Stimulated activated naive B cell treated with anti-CD40 and anti-IgM and Interleukin-4, amounts not matched to agents 10 μg/mL and 1 μg/mL and 100 μg/mL, for 72 hours (primary cell): ENCODE results near the gene CIB4.

Experiments
- ATAC-seq, 2 donors: fragments of 150-1000 bp; cut with Tn5 transposase; replicated peaks; 2 replicates each; pipeline ENCODE4 v1.10.0; 2021; ENCODE audit warnings: moderate library complexity in 1 of 2
- DNase-seq: peaks from one replicate; pipeline ENCODE4 v3.0.0; 2021
- H3K27ac Mint-ChIP-seq: one replicate; pipeline ENCODE4 v1.8.0; 2022; ENCODE audit warnings: mild to moderate bottlenecking, mixed read lengths
- H3K27me3 Mint-ChIP-seq, 2 donors: one replicate each; pipeline ENCODE4 v1.8.0; 2022; ENCODE audit warnings: mixed read lengths in 2 of 2
- H3K36me3 Mint-ChIP-seq, 2 donors: one replicate each; pipeline ENCODE4 v1.8.0; 2022; ENCODE audit warnings: mixed read lengths in 2 of 2, mild to moderate bottlenecking in 1 of 2
- H3K4me1 Mint-ChIP-seq, 2 donors: one replicate each; pipeline ENCODE4 v1.8.0; 2022; ENCODE audit warnings: mixed read lengths in 2 of 2, mild to moderate bottlenecking in 1 of 2
- H3K4me3 Mint-ChIP-seq, 2 donors: one replicate each; pipeline ENCODE4 v1.8.0; 2022; ENCODE audit warnings: mild to moderate bottlenecking in 2 of 2, mixed read lengths in 2 of 2, moderate library complexity in 1 of 2
- H3K9me3 Mint-ChIP-seq, 2 donors: one replicate each; pipeline ENCODE4 v1.8.0; 2022; ENCODE audit warnings: mixed read lengths in 2 of 2, mild to moderate bottlenecking in 1 of 2

Gene CIB4

GRCh38 chr2:26640781-26641564 is at the start of gene CIB4:
Gene CIB4, minus strand, starts transcription at chr2:26641366. Its CDS starts 52 bp downstream, at chr2:26641314.
- Mint-ChIP-seq H3K4me1 (no peaks in the 10 kb centered on the region), H3K27me3 (peaks cover 30 to 49% of the 10 kb centered on the region in 2 donors)

GRCh38 chr2:26687801-26688200 is 46.6 kb upstream of the CIB4 start:
- no peaks in the 10 kb centered on the region for H3K9me3 Mint-ChIP-seq
- no peak for ATAC-seq
- H3K4me1 Mint-ChIP-seq, result peaks cover 3 to 6% of the 10 kb centered on the region in 2 donors
- peaks cover 56 to 62% of the 10 kb centered on the region in 2 donors for H3K27me3 Mint-ChIP-seq
- no peak overlapping the region for H3K27ac Mint-ChIP-seq
- H3K4me3 Mint-ChIP-seq, result no peak overlapping the region
- DNase-seq, result no peak
- H3K36me3 Mint-ChIP-seq, result no peaks in the 10 kb centered on the region

More at GRCh38 chr2:26640781-26641564, at the start of gene CIB4:
- Mint-ChIP-seq H3K4me3 (no peak within 1 kb of the TSS), H3K9me3 (no peaks in the 10 kb centered on the region), H3K36me3 (no peaks in the 10 kb centered on the region), H3K27ac (no peak within 1 kb of the TSS)
- ATAC-seq, result no peak
- DNase-seq, result no peak

GRCh38 chr2:26687328-26687727 is 46.2 kb upstream of the CIB4 start:
- no peak for DNase-seq
- Mint-ChIP-seq H3K27me3 (peaks cover 60 to 64% of the 10 kb centered on the region in 2 donors), H3K36me3 (no peaks in the 10 kb centered on the region), H3K4me3 (no peak overlapping the region), H3K9me3 (no peaks in the 10 kb centered on the region), H3K27ac (no peak overlapping the region), H3K4me1 (peaks cover 4 to 5% of the 10 kb centered on the region in 2 donors)
- ATAC-seq, result no peak

- peaks cover 55 to 64% of the 10 kb centered on the region in 2 donors for H3K27me3 Mint-ChIP-seq
Observed at GRCh38 chr2:26685989-26686839, 45.0 kb upstream of the CIB4 start.

GRCh38 chr2:26685341-26685740 is 44.2 kb upstream of the CIB4 start:
- Mint-ChIP-seq H3K27ac (no peak overlapping the region), H3K4me3 (no peak overlapping the region), H3K4me1 (peaks cover 0 to 2% of the 10 kb centered on the region in 2 donors), H3K36me3 (no peaks in the 10 kb centered on the region), H3K9me3 (no peaks in the 10 kb centered on the region), H3K27me3 (peaks cover 51 to 60% of the 10 kb centered on the region in 2 donors)
- ATAC-seq (no peak), DNase-seq (no peak)

More at GRCh38 chr2:26685989-26686839, 45.0 kb upstream of the CIB4 start:
- no peak for ATAC-seq
- H3K36me3 Mint-ChIP-seq, result no peaks in the 10 kb centered on the region
- peaks cover 0 to 2% of the 10 kb centered on the region in 2 donors for H3K4me1 Mint-ChIP-seq
- no peaks in the 10 kb centered on the region for H3K9me3 Mint-ChIP-seq
- no peak for DNase-seq
- no peak overlapping the region for H3K27ac Mint-ChIP-seq
- no peak overlapping the region for H3K4me3 Mint-ChIP-seq

GRCh38 chr2:26683583-26683982 is 42.4 kb upstream of the CIB4 start:
- peaks cover 47 to 50% of the 10 kb centered on the region in 2 donors for H3K27me3 Mint-ChIP-seq
- no peak overlapping the region for H3K27ac Mint-ChIP-seq
- no peaks in the 10 kb centered on the region for H3K36me3 Mint-ChIP-seq
- no peak overlapping the region for H3K4me3 Mint-ChIP-seq
- DNase-seq, result no peak
- H3K4me1 Mint-ChIP-seq, result peaks cover 0 to 2% of the 10 kb centered on the region in 2 donors
- no peak for ATAC-seq
- no peaks in the 10 kb centered on the region for H3K9me3 Mint-ChIP-seq

- Mint-ChIP-seq H3K4me3 (no peak overlapping the region), H3K9me3 (peaks cover 0 to 3% of the 10 kb centered on the region in 2 donors), H3K27me3 (peaks cover 36% of the 10 kb centered on the region in 2 donors), H3K4me1 (peaks cover 0 to 2% of the 10 kb centered on the region in 2 donors), H3K27ac (no peak overlapping the region), H3K36me3 (no peaks in the 10 kb centered on the region)
- ATAC-seq (no peak), DNase-seq (no peak)
Observed at GRCh38 chr2:26682155-26682554, 41.0 kb upstream of the CIB4 start.

GRCh38 chr2:26681656-26682055 is 40.5 kb upstream of the CIB4 start:
- ATAC-seq, result no peak
- Mint-ChIP-seq H3K9me3 (peaks cover 0 to 3% of the 10 kb centered on the region in 2 donors), H3K27me3 (peaks cover 31% of the 10 kb centered on the region in 2 donors), H3K4me1 (peaks cover 0 to 2% of the 10 kb centered on the region in 2 donors), H3K36me3 (no peaks in the 10 kb centered on the region), H3K27ac (no peak overlapping the region), H3K4me3 (no peak overlapping the region)
- DNase-seq, result no peak

GRCh38 chr2:26679867-26680266 is 38.7 kb upstream of the CIB4 start:
- DNase-seq (no peak), ATAC-seq (no peak)
- no peak overlapping the region for H3K4me3 Mint-ChIP-seq
- H3K27me3 Mint-ChIP-seq, result peaks cover 17 to 18% of the 10 kb centered on the region in 2 donors
- peaks cover 0 to 2% of the 10 kb centered on the region in 2 donors for H3K4me1 Mint-ChIP-seq
- no peaks in the 10 kb centered on the region for H3K36me3 Mint-ChIP-seq
- H3K9me3 Mint-ChIP-seq, result peaks cover 0 to 3% of the 10 kb centered on the region in 2 donors
- no peak overlapping the region for H3K27ac Mint-ChIP-seq

- H3K4me3 Mint-ChIP-seq, result no peak overlapping the region
- no peak for ATAC-seq
- H3K27ac Mint-ChIP-seq, result no peak overlapping the region
- peaks cover 20 to 21% of the 10 kb centered on the region in 2 donors for H3K27me3 Mint-ChIP-seq
- H3K9me3 Mint-ChIP-seq, result peaks cover 0 to 3% of the 10 kb centered on the region in 2 donors
- no peak for DNase-seq
- H3K4me1 Mint-ChIP-seq, result peaks cover 0 to 2% of the 10 kb centered on the region in 2 donors
- H3K36me3 Mint-ChIP-seq, result no peaks in the 10 kb centered on the region
Observed at GRCh38 chr2:26678035-26678434, 36.9 kb upstream of the CIB4 start.

GRCh38 chr2:26675651-26676255 is 34.6 kb upstream of the CIB4 start:
- Mint-ChIP-seq H3K4me3 (no peak overlapping the region), H3K4me1 (no peaks in the 10 kb centered on the region)
- DNase-seq, result no peak

GRCh38 chr2:26674771-26675170 is 33.6 kb upstream of the CIB4 start:
- Mint-ChIP-seq H3K36me3 (no peaks in the 10 kb centered on the region), H3K9me3 (peaks cover 0 to 3% of the 10 kb centered on the region in 2 donors), H3K27ac (no peak overlapping the region), H3K4me3 (no peak overlapping the region), H3K27me3 (peaks cover 33 to 36% of the 10 kb centered on the region in 2 donors), H3K4me1 (no peaks in the 10 kb centered on the region)
- no peak for DNase-seq
- ATAC-seq, result no peak

More at GRCh38 chr2:26675651-26676255, 34.6 kb upstream of the CIB4 start:
- H3K27ac Mint-ChIP-seq, result no peak overlapping the region
- peaks cover 0 to 3% of the 10 kb centered on the region in 2 donors for H3K9me3 Mint-ChIP-seq
- H3K36me3 Mint-ChIP-seq, result no peaks in the 10 kb centered on the region
- H3K27me3 Mint-ChIP-seq, result peaks cover 23 to 26% of the 10 kb centered on the region in 2 donors
- no peak for ATAC-seq

- Mint-ChIP-seq H3K36me3 (no peaks in the 10 kb centered on the region), H3K4me1 (no peaks in the 10 kb centered on the region), H3K27me3 (peaks cover 35 to 37% of the 10 kb centered on the region in 2 donors), H3K9me3 (peaks cover 0 to 3% of the 10 kb centered on the region in 2 donors), H3K4me3 (no peak overlapping the region), H3K27ac (no peak overlapping the region)
- DNase-seq, result no peak
- no peak for ATAC-seq
Observed at GRCh38 chr2:26674002-26674751, 33.0 kb upstream of the CIB4 start.
